Heart right ventricle (tissue), 16 donors: ENCODE results near the gene STK38L. TPM values are rescaled to one million over a fixed set of nuclear protein-coding genes. Genes with fewer than 3 reads are reported as not detected.

ENCODE experiments used
- ATAC-seq, 8 donors: fragments of 200-7000 bp; cut with Tn5 transposase; one replicate each; pipeline ENCODE4 v1.9.1; 2020; ENCODE audit warnings: mild to moderate bottlenecking in 8 of 8, moderate library complexity in 8 of 8, moderate number of reproducible peaks in 1 of 8
- DNase-seq, 2 donors: peaks; one replicate each; pipeline ENCODE4 v3.0.0-alpha.2; 2020
- H3K27ac ChIP-seq, 10 donors: fragments of 200-600 bp; sonication (generic) in 2 of 10; one replicate each; pipeline versions ENCODE4 v1.5.0 to v1.8.0; 2020 to 2022; ENCODE audit warnings: mild to moderate bottlenecking in 3 of 10
- H3K27me3 ChIP-seq, 7 donors: fragments of 200-600 bp; one replicate each; pipeline ENCODE4 v1.8.0; 2021 to 2022; ENCODE audit warnings: mild to moderate bottlenecking in 2 of 7
- H3K36me3 ChIP-seq, 9 donors: fragments of 200-600 bp; sonication (generic) in 1 of 9; one replicate each; pipeline versions ENCODE4 v1.5.0 to v1.8.0; 2020 to 2022; ENCODE audit warnings: mild to moderate bottlenecking in 2 of 9
- H3K4me1 ChIP-seq, 9 donors: fragments of 200-600 bp; sonication (generic) in 1 of 9; one replicate each; pipeline versions ENCODE4 v1.5.0 to v1.8.0; 2020 to 2022; ENCODE audit warnings: mild to moderate bottlenecking in 4 of 9
- H3K4me3 ChIP-seq, 10 donors: fragments of 200-600 bp; sonication (generic) in 2 of 10; one replicate each; pipeline versions ENCODE4 v1.5.0 to v1.8.0; 2020 to 2022; ENCODE audit warnings: mild to moderate bottlenecking in 7 of 10, moderate library complexity in 2 of 10
- H3K9me3 ChIP-seq, 11 donors: fragments of 200-600 bp in 10 of 11; sonication (generic) in 2 of 11; one replicate each; pipeline versions ENCODE4 v1.5.0 to v1.8.0; 2013 to 2022; ENCODE audit warnings: mild to moderate bottlenecking in 2 of 11, control low read depth in 1 of 11, moderate library complexity in 1 of 11
- WGBS, 2 donors: extraction: QIAGEN DNeasy Blood & Tissue Kit; methylation state at CpG; one replicate each; pipeline ENCODE4 v1.1.7; 2013; ENCODE audit warnings: inconsistent platforms in 1 of 2; 5-methylcytosine and 5-hydroxymethylcytosine counted together
- intact Hi-C, 10 donors: fragments of 100-400 bp; cut with DNase I; formaldehyde crosslinking; loops; one replicate each; pipeline versions ENCODE4 v1.11.1 to v1.14.2; 2022
- polyA plus RNA-seq, 2 donors: library from polyadenylated mRNA; stranded (reverse); fragments of 200-250 nt; gene quantifications; one replicate each; pipeline ENCODE4 v1.2.3, GENCODE V29; 2013
- total RNA-seq, 10 donors: library from RNA; stranded (reverse); fragmentation: NEBNext Ultra II Directional in 3 of 10; extraction: Animal tissue kit (Norgen Biotek cat#: 25700) in 3 of 10; gene quantifications; one replicate each; pipeline versions ENCODE4 v1.2.1 to v1.2.4, GENCODE V29; 2021 to 2023
- TF ChIP-seq, protein P1 (sequence below), 9 donors: fragments of 200-600 bp; sonication (generic) in 2 of 9; IDR thresholded peaks; one replicate each; pipeline versions ENCODE4 v1.5.0 to v1.8.0; 2021 to 2022; ENCODE audit warnings: antibody characterized with exemption in 9 of 9, mild to moderate bottlenecking in 5 of 9, moderate library complexity in 1 of 9
- donor health status: Arrhythmogenic right ventricular cardiomyopathy.
- donor health status: ischemic (EF 13 %, LVEDD 7.1; RV severe dilation, severe dysfunction).
- donor health status: healthy with polysubstance abuse.
- donor health status: DM: no; HTN: yes; CAD: no.
- donor health status: DM: no; HTN: no; CAD: no.
- donor health status: ischemic (EF 25% LVEDD 6.9; RV normal size, moderate dysfunction).
- donor health status: ischemic (EF 25% LVEDD 5.7; RV mildly dilated, moderate dysfunction).
- donor health status: healthy.
- donor health status: DM: yes; HTN: yes; CAD: no.
- donor health status: Ischemic cardiomyopathy.
- donor health status: ischemic (EF 35%, LVEDD 5.7; RV mildly dilated, moderate dysfunction).
- donor health status: nonischemic (EF 11% LVEDD 7.7; RV severe dilation, severe dysfunction).
- donor health status: DM: yes; HTN: yes; CAD: no.
- donor health status: PGD.
- donor health status: ischemic (EF 29% LVEDD 5.4; RV normal size, mild dysfunction).
- donor health status: nonischemic (EF 23%, LVEDD 6.1; RV moderate dilation, normal function).

STK38L gene
- total and polyA plus RNA-seq, 12 donors, result 9.5 to 165 (median 82.5) TPM

DNA sequence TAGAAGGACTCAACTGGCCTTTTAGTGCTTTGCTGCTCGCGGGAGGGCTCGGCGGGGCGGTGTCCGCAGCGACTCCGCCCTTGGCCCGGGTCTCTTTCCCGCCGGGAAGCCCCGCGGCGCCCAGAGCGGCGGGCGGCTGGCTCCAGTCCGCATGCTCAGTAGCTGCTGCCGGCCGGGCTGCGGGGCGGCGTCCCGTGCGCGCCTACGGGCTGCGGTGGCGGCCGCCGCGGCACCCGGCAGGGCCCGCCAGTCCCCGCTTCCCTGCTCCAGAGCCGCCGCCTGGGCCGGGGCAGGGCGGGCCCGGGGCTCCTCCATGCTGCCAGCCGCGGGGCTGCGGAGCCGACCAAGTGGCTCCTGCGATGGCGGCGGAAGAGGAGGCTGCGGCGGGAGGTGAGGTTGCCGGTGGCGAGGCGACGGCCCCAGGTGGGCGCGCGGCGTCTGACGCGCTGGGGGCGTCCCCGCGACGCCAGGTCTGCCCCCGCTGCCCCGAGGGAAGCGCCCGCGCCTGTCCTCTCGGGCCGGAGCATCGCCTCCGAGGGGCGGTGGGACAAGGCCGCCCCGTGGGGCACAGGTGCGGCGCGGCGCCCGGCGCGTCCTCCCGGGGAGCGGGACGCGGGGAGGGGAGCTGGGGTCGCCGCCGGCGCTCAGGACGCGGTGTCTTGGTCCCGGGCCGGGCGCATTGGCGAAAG is 88.8 kb downstream of the STK38L start, which contains the start of gene BMAL2:
TSS of gene BMAL2 (plus strand) at position 123 of the 689 bp plus-strand sequence. CDS start at position 360, 237 bp downstream.
- intact Hi-C loops, result loop anchor here in 3 of 10 donors (10.0 kb wide), 3 partner anchors 322 to 372 kb away; no protein-coding TSS in a partner anchor
- peaks cover 0 to 32% (median 9%) of the 10 kb centered on the region in 9 donors for H3K4me1 ChIP-seq
- peaks cover 0 to 21% (median 0%) of the 10 kb centered on the region in 7 donors for H3K27me3 ChIP-seq
- DNase-seq (peak; percentile 11 to 46), ATAC-seq (peak; percentile 60 to 82 (median 66))
- TF ChIP-seq, protein P1, sequence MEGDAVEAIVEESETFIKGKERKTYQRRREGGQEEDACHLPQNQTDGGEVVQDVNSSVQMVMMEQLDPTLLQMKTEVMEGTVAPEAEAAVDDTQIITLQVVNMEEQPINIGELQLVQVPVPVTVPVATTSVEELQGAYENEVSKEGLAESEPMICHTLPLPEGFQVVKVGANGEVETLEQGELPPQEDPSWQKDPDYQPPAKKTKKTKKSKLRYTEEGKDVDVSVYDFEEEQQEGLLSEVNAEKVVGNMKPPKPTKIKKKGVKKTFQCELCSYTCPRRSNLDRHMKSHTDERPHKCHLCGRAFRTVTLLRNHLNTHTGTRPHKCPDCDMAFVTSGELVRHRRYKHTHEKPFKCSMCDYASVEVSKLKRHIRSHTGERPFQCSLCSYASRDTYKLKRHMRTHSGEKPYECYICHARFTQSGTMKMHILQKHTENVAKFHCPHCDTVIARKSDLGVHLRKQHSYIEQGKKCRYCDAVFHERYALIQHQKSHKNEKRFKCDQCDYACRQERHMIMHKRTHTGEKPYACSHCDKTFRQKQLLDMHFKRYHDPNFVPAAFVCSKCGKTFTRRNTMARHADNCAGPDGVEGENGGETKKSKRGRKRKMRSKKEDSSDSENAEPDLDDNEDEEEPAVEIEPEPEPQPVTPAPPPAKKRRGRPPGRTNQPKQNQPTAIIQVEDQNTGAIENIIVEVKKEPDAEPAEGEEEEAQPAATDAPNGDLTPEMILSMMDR (IDR thresholded peaks at IDR 0.05), result no peak
- no peaks in the 10 kb centered on the region for H3K9me3 ChIP-seq
- H3K27ac ChIP-seq, result peak within 1 kb of the TSS in 2 of 10 donors; percentile 40 to 69
- peaks cover 0 to 7% (median 0%) of the 10 kb centered on the region in 9 donors for H3K36me3 ChIP-seq
- peak within 1 kb of the TSS; percentile 57 to 85 (median 68) for H3K4me3 ChIP-seq
- 0 to 1% methylated on average over 79 to 95 of the region's 96 CpGs for WGBS, 2 donors

DNA sequence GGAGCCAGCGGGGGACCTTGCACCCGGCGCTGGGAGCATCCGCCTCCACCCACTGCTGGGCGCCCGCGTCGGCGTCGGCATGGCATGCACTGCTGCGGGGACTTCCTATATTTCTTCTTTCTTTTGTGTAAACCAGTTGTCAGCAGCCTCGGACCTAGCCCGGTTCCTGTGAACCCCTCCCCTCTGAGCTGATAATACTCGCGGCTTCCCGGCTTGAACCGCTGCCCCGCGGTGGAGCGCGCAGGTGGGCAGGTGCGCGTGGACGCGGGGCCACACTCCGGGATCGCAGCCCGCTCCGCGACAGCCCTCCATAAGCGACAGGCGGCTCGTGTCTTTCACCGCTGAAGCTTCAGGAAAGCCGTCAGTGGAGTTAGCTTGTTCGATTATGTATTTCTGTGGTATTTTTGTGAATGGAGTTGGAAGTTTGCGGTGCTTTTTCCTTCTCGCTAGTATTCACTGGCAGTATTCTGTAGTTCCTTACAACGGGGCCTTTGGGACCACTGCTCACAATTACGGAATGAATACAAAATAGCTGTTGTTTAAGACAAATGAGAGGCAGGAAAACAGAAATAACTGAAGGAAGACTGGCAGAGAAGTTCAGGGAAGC is 89.4 kb downstream of the STK38L start:
- DNase-seq (peak in 1 of 2 donors; percentile 31), ATAC-seq (peak; percentile 18 to 58 (median 36))
- 2% methylated on average over 40 of the region's 40 CpGs for WGBS, 2 donors
- TF ChIP-seq, protein P1 (IDR thresholded peaks at IDR 0.05), result no peak
- Histone ChIP-seq H3K4me3 (peak overlapping the region; percentile 57 to 85 (median 68)), H3K36me3 (peaks cover 0 to under 1% (median 0%) of the 10 kb centered on the region in 9 donors), H3K27me3 (peaks cover 0 to 21% (median 0%) of the 10 kb centered on the region in 7 donors), H3K9me3 (no peaks in the 10 kb centered on the region), H3K27ac (peak overlapping the region in 1 of 10 donors; percentile 69), H3K4me1 (peaks cover 0 to 32% (median 9%) of the 10 kb centered on the region in 9 donors)
- intact Hi-C loops, result loop anchor here in 3 of 10 donors (10.0 kb wide), 3 partner anchors 321 to 371 kb away; no protein-coding TSS in a partner anchor

DNA sequence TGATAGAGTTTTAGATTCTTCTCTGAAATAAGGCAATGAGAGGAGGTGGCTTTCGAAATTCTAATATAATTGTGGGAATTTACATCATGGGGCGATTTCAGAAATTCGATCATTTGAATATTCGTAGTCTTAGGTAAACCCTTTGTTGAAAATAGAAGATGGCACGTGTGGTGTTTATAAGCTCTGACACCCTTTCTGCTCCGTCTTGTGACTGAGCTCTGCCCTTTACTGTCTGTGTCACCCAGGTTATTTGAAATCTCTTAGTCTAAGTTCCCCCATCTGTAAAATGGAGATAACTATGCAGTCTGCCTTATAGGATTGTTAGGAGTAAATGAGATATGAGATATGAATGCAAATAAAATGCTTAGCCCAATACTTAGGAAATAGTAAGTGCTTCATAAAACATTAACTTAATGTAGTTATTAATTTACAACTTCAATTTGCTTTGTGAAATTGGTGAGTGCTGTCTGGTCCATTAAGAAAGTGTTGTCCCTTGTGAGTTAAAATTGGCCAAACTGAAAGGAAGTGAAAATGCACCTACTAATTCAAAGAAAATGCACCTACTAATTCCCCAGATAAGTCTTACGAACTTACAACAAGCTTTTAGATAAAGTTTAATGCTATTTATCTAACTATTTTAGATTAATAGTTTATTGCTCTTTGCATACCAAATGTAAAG is 90.1 kb downstream of the STK38L start:
- Histone ChIP-seq H3K36me3 (no peaks in the 10 kb centered on the region), H3K4me3 (peak overlapping the region in 3 of 10 donors; percentile 57 to 73 (median 66)), H3K4me1 (peaks cover 0 to 32% (median 9%) of the 10 kb centered on the region in 9 donors), H3K27me3 (peaks cover 0 to 21% (median 0%) of the 10 kb centered on the region in 7 donors), H3K27ac (no peak overlapping the region), H3K9me3 (no peaks in the 10 kb centered on the region)
- no peak for ATAC-seq
- TF ChIP-seq, protein P1 (IDR thresholded peaks at IDR 0.05), result no peak
- DNase-seq, result no peak
- intact Hi-C loops, result loop anchor here in 3 of 10 donors (10.0 kb wide), 3 partner anchors 321 to 371 kb away; no protein-coding TSS in a partner anchor
- 82 to 83% methylated on average over 7 of the region's 7 CpGs for WGBS, 2 donors

DNA sequence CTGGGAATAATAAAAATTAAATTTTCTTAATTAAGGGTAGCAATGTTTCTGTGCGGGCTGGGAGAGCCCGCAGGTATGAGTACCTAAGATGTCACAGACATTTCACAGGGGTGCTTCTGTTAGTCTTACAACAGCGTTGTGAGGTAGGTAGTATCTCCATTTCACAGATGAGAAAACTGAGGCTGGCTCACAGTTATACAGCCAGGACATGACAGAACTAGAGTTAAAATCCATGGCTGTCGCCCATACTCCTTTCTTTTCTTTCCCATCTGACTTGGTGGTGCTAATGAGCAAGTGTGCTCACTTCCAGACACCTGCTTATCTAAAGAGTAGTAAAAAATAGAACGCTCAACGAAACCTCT is 90.6 kb downstream of the STK38L start:
- Histone ChIP-seq H3K4me3 (no peak overlapping the region), H3K36me3 (no peaks in the 10 kb centered on the region), H3K9me3 (no peaks in the 10 kb centered on the region), H3K27me3 (peaks cover 0 to 21% (median 0%) of the 10 kb centered on the region in 7 donors), H3K27ac (no peak overlapping the region), H3K4me1 (peaks cover 0 to 32% (median 9%) of the 10 kb centered on the region in 9 donors)
- ATAC-seq (no peak), DNase-seq (no peak)
- TF ChIP-seq, protein P1 (IDR thresholded peaks at IDR 0.05), result no peak
- WGBS, 2 donors, result 72 to 85% methylated on average over 6 of the region's 6 CpGs
- intact Hi-C loops, result loop anchor here in 3 of 10 donors (10.0 kb wide), 3 partner anchors 320 to 370 kb away; no protein-coding TSS in a partner anchor
